ENCODE results near the gene THRB.

The THRB gene

GRCh38 chr3:24343084-24343783, 151.4 kb downstream of the THRB start:
- DNase-seq (ENCODE audit: extremely low read depth, insufficient read length), result no peak
- no peaks in the 10 kb centered on the region for H3K27me3 ChIP-seq (replicated peaks; ENCODE audit: control insufficient read depth, insufficient read depth, low read length)
- no peaks in the 10 kb centered on the region for H3K36me3 ChIP-seq (ENCODE audit: control insufficient read depth, insufficient read depth, low read length)
- no peak overlapping the region for H3K4me3 ChIP-seq (replicated peaks; ENCODE audit: low read depth, low read length)
- TF ChIP-seq, protein P1, sequence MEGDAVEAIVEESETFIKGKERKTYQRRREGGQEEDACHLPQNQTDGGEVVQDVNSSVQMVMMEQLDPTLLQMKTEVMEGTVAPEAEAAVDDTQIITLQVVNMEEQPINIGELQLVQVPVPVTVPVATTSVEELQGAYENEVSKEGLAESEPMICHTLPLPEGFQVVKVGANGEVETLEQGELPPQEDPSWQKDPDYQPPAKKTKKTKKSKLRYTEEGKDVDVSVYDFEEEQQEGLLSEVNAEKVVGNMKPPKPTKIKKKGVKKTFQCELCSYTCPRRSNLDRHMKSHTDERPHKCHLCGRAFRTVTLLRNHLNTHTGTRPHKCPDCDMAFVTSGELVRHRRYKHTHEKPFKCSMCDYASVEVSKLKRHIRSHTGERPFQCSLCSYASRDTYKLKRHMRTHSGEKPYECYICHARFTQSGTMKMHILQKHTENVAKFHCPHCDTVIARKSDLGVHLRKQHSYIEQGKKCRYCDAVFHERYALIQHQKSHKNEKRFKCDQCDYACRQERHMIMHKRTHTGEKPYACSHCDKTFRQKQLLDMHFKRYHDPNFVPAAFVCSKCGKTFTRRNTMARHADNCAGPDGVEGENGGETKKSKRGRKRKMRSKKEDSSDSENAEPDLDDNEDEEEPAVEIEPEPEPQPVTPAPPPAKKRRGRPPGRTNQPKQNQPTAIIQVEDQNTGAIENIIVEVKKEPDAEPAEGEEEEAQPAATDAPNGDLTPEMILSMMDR (IDR thresholded peaks at IDR 0.05; ENCODE audit: insufficient read depth, low read length, poor library complexity, severe bottlenecking), result no peak

GRCh38 chr3:24342275-24342674, 152.4 kb downstream of the THRB start:
- no peaks in the 10 kb centered on the region for H3K36me3 ChIP-seq (ENCODE audit: control insufficient read depth, insufficient read depth, low read length)
- H3K27me3 ChIP-seq (replicated peaks; ENCODE audit: control insufficient read depth, insufficient read depth, low read length), result no peaks in the 10 kb centered on the region; the same call in 1 of the 2 replicates
- no peak for DNase-seq (ENCODE audit: extremely low read depth, insufficient read length)
- H3K4me3 ChIP-seq (replicated peaks; ENCODE audit: low read depth, low read length), result no peak overlapping the region
- TF ChIP-seq, protein P1 (IDR thresholded peaks at IDR 0.05; ENCODE audit: insufficient read depth, low read length, poor library complexity, severe bottlenecking), result no peak

DNA sequence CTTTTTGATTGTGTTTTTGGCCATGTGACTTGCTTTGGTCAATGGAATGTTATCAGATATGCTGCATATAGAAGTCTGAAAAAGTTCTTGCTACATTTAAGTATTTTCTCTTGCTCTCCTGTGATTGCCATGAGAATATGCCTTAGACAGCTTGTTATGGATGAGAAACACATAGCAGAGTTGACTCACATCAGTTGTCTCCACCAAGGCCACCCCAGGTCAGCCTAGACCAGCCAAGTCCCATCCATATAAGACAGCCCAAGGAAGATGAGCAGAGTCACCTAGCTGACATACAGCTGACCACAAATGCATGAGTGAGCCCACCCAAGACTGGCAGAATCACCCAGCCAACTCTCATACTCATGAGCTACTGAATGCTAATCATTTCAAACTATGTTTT, 153.0 kb downstream of the THRB start:
- no peaks in the 10 kb centered on the region for H3K36me3 ChIP-seq (ENCODE audit: control insufficient read depth, insufficient read depth, low read length)

GRCh38 chr3:24340966-24341365, 153.7 kb downstream of the THRB start:
- Histone ChIP-seq H3K36me3 (ENCODE audit: control insufficient read depth, insufficient read depth, low read length) (no peaks in the 10 kb centered on the region), H3K27me3 (replicated peaks; ENCODE audit: control insufficient read depth, insufficient read depth, low read length) (no peaks in the 10 kb centered on the region; the same call in 1 of the 2 replicates), H3K4me3 (replicated peaks; ENCODE audit: low read depth, low read length) (no peak overlapping the region)
- TF ChIP-seq, protein P1 (IDR thresholded peaks at IDR 0.05; ENCODE audit: insufficient read depth, low read length, poor library complexity, severe bottlenecking), result no peak
- DNase-seq (ENCODE audit: extremely low read depth, insufficient read length), result no peak

More for the DNA sequence above, 153.0 kb downstream of the THRB start:
- no peak overlapping the region for H3K4me3 ChIP-seq (replicated peaks; ENCODE audit: low read depth, low read length)
- no peaks in the 10 kb centered on the region; the same call in 1 of the 2 replicates for H3K27me3 ChIP-seq (replicated peaks; ENCODE audit: control insufficient read depth, insufficient read depth, low read length)
- DNase-seq (ENCODE audit: extremely low read depth, insufficient read length), result no peak
- TF ChIP-seq, protein P1 (IDR thresholded peaks at IDR 0.05; ENCODE audit: insufficient read depth, low read length, poor library complexity, severe bottlenecking), result no peak

GRCh38 chr3:24340161-24340560, 154.5 kb downstream of the THRB start:
- TF ChIP-seq, protein P1 (IDR thresholded peaks at IDR 0.05; ENCODE audit: insufficient read depth, low read length, poor library complexity, severe bottlenecking), result no peak
- Histone ChIP-seq H3K4me3 (replicated peaks; ENCODE audit: low read depth, low read length) (no peak overlapping the region), H3K36me3 (ENCODE audit: control insufficient read depth, insufficient read depth, low read length) (no peaks in the 10 kb centered on the region), H3K27me3 (replicated peaks; ENCODE audit: control insufficient read depth, insufficient read depth, low read length) (no peaks in the 10 kb centered on the region; the same call in 1 of the 2 replicates)
- DNase-seq (ENCODE audit: extremely low read depth, insufficient read length), result no peak

Data from GM06990 (cell line).